Measurements from ENCODE around the gene DNAH8. TPM values are rescaled to one million over a fixed set of nuclear protein-coding genes. Genes with fewer than 3 reads are reported as not detected.

The DNAH8 gene
- total RNA-seq, 4 donors from 2014 or later = not detected

DNA sequence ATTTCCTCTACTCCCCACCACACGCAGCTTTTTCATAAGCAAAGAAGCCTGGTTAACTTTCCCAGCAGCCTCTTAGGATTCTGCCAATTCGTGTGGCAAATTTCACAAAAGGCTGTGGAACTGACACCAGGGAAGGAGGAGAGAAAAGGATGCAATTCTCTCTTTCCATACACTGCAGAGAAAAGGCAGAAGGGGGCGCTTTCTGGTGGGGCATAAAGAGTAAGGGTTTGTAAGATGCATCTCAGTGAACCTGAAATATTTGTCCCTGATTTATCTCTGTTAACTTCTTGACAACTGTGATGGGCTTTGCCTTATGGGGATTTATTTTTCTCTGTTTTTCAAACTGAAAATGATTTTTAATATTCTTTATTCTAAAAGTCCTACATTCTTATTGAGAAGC is 288.0 kb downstream of the DNAH8 start:
- TF ChIP-seq, protein P1, sequence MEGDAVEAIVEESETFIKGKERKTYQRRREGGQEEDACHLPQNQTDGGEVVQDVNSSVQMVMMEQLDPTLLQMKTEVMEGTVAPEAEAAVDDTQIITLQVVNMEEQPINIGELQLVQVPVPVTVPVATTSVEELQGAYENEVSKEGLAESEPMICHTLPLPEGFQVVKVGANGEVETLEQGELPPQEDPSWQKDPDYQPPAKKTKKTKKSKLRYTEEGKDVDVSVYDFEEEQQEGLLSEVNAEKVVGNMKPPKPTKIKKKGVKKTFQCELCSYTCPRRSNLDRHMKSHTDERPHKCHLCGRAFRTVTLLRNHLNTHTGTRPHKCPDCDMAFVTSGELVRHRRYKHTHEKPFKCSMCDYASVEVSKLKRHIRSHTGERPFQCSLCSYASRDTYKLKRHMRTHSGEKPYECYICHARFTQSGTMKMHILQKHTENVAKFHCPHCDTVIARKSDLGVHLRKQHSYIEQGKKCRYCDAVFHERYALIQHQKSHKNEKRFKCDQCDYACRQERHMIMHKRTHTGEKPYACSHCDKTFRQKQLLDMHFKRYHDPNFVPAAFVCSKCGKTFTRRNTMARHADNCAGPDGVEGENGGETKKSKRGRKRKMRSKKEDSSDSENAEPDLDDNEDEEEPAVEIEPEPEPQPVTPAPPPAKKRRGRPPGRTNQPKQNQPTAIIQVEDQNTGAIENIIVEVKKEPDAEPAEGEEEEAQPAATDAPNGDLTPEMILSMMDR (IDR thresholded peaks at IDR 0.05) = no peak
- ATAC-seq (ENCODE audit: low FRiP score) = no peak
- no peak for DNase-seq (ENCODE audit: low spot score)

DNA sequence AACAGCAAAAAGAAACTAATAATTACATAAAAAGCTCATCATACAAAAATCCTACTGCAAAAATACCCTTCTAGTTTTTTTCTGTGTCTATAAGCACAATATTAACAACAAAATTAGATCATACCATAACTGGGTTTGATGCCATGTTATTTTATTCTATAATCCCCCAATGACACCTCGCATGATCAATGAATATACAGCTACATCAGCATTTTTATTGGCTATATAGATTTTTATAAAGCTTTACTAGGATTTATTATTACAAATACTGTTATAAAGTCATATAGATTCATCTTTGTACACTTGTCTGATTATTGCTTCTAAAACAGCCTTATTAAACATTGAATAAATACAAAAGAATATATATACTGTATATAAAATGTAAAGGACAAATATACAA is 288.4 kb downstream of the DNAH8 start:
- TF ChIP-seq, protein P1 (IDR thresholded peaks at IDR 0.05) = no peak
- DNase-seq (ENCODE audit: low spot score) (no peak), ATAC-seq (ENCODE audit: low FRiP score) (no peak)

DNA sequence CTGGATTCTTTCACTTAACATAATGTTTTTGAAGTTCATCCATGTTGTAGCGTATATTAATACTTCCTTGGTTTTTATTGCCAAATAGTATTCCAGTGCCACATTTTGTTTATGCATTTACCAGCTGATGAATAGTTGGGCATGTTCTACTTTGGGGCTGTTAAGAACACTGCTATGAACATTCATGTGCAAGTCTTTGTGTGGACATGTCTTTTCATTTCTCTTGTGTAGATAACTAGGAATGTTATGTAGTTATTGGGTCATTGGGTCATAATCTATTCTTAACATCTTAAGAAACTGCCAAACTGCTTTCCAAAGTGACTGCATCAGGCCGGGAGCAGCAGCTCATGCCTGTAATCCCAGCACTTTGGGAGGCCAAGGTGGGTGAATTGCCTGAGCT is 289.7 kb downstream of the DNAH8 start:
- DNase-seq (ENCODE audit: low spot score) (no peak), ATAC-seq (ENCODE audit: low FRiP score) (no peak)
- TF ChIP-seq, protein P1 (IDR thresholded peaks at IDR 0.05) = no peak

DNA sequence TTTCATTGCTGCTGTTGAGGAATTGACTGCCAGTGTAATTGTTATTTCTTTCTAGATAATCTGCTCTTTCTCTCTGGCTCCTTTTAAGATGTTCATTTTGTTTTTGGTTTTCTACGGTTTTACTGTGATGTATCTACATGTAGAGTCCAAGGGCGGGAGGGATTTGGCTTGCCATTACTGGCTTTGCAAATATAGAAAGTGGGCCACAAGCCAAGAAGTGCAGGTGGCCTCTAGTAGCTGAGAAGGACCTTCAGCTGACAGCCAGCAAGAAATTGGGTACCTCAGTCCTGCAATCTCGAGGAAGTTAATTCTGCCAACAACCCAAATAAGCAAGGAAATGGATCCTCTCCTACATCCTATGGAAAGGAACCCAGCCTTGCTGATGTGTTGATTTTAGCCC is 290.7 kb downstream of the DNAH8 start:
- TF ChIP-seq, protein P1 (IDR thresholded peaks at IDR 0.05) = no peak

DNA sequence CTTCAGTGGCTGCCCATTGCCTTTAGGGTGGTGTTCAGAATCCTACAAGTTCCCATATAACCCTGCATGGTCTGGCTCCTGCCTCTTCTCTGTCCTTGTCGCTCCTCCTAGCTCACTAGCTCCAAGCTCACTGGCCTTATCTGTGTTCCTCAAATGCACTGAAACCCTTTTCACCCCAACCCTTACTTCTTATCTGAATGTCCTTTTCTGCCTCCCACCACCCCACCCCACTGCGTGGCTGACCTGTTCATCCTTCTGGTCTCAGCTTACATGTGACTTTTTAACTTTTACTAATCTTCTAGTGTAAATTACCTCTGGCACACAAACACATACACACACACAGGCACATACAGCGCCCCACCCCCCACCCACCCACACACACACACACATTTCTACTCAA is 292.5 kb downstream of the DNAH8 start:
- ATAC-seq (ENCODE audit: low FRiP score) (no peak), DNase-seq (ENCODE audit: low spot score) (no peak)
- TF ChIP-seq, protein P1 (IDR thresholded peaks at IDR 0.05) = no peak

More for the DNA sequence above, 290.7 kb downstream of the DNAH8 start:
- no peak for ATAC-seq (ENCODE audit: low FRiP score)
- no peak for DNase-seq (ENCODE audit: low spot score)

DNA sequence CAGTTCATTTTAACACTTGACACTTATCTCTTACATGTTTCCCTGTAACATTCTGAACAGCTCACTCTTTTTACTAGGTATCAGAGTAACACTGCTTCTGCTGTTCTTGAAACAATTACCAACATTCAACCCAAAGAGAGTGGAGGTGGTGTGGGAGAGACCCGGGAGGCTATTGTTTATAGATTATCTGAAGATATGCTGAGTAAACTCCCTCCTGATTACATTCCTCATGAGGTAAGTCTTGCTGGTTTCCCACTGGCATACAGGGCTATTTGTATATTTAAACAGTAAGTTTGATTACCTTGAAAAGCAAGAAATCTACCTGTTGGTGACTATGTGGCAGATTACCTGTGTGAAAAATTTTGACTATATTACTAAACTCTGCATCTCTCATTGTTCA is 293.6 kb downstream of the DNAH8 start:
- ATAC-seq (ENCODE audit: low FRiP score) = no peak
- DNase-seq (ENCODE audit: low spot score) = no peak
- TF ChIP-seq, protein P1 (IDR thresholded peaks at IDR 0.05) = no peak

DNA sequence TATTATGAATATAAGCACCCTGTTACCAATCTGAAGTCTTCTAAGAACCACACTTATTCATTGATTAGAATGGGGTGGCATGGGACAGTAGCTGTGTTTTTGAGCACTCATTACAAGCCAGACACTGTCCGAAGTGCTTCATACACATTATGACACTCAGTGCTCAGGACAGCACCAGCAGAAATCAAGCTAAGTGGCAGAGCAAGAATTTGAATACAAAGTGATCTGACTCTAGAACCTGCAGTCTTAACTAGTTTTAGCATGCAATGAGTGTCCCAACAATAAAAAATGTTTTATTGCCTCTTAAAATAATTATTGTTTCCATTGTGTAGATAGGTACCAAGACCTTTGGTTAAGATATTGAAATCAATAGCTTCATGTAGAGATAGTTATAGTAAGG is 294.4 kb downstream of the DNAH8 start:
- no peak for DNase-seq (ENCODE audit: low spot score)
- ATAC-seq (ENCODE audit: low FRiP score) = no peak
- TF ChIP-seq, protein P1 (IDR thresholded peaks at IDR 0.05) = no peak

Measured in omental fat pad (tissue), 4 donors.